HG03135 (cell line): Measurements from ENCODE around the gene CAMSAP1.

Experiments
- ATAC-seq: cut with Tn5 transposase; IDR thresholded peaks from one replicate; pipeline ENCODE4 v1.9.1; 2021; ENCODE audit warnings: mild to moderate bottlenecking, moderate library complexity; ENCODE audit not compliant: unreplicated experiment

The CAMSAP1 gene

DNA sequence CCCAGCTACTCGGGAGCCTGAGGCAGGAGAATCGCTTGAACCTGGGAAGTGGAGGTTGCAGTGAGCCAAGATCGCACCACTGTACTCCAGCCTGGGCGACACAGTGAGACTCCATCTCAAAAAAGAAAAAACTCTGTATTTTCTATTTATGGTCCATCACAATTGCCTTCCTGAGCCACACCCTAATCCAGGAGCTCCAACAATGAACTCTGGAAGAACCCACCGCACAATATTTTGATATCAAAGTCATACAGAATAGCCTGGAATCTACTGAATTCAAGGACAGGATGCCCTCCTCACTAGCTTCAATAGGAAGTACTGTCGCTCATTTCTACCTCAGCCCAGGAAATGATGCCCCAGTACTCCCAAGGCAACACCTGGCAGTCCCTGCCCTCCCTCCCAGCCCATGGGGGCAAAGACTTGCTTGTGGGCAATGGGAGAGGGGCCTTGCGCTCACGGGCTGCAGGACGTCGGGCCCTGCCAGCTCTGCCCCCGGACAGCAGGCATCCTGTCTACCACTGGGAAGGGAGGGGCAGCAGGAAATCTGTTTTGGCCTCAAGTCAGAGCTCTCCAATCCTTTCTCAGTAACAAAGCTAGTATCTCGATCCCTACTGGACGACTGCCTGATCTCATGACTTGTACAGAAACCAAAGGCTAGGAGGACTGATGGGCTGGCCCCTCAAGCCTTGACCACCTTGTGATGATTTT, 34.1 kb upstream of the CAMSAP1 start:
- no peak for ATAC-seq

DNA sequence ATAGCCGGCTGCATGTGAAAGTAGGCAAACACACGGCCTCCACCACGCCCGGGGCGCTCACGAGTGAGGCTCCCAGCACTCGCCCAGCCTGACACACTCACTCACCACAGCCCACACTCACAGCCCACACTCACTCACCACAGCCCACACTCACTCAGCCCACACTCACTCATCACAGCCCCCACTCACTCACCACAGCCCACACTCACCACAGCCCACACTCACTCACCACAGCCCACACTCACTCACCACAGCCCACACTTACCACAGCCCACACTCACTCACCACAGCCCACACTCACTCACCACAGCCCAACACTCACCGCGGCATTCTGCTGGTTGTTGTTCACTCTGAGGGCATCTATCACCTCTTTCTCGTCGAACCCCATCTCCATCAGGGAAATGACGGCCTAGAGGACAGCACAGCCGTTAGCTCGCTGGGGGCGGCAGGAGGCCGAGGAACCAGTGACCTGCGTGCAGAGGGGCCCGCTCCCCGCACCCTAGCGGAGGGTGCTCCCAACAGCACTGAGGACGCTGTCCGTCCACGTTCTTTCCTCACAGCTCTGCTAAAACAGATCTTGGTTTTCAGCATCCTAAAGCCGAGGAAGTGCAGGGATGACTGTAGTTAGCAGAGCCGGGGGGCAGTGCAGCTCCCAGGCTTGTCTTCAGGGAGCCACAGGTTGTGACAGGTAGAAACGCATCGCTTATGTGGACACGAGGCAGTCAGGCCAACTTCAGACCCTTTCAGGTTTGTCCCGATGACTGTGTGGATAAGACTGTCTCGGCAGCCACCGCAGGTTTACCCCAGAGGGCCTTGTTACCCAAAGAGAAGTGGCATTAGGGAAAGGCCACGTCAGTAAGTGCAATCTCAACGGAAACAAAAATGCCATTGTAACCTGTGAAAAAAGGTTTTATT, 32.3 kb upstream of the CAMSAP1 start:
- no peak for ATAC-seq

DNA sequence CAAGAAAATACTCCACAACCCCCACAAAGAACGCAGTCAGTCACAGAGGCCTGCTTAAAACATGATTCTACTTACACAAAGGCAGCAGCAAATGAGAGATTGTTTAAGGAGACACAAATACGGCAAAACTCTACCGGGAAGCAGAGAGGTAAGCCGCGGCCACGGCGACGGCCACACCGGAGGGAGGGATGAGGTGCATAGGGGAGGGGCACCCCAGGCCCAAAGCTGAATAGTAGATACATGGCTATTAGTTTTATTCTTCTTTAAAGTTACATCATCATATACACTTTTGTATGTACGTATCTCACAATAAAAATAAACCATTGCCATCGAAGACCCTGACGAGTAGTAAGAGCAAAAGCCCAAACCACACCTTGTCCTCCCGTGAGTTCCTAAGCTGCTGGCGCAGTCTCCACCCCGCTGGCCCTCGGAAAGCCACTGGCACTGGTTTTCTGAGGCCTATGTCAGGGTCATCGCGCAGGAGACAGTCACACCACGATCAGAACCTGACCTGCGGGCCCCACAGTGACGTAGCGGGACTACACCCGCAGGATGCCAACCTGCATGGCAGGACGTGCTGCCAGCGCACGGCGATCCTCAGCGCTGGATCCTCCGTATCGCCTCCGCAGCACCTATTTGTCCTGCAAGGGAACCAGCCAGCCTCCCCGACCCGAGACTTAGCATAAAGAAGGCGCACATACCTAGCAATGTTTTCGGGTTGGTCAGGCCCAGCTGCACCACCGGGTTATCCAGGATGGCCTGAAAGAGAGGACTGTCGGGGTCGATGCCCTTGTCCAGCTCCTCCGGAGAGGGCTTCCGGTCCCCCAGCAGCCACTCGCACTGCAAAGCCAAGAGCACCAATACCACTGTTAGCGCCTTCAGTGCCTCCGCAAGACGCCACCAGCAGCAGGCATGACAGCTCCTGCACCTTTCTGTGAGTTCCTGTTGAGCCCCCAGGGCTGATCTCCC, 30.5 kb upstream of the CAMSAP1 start:
- ATAC-seq, result no peak

DNA sequence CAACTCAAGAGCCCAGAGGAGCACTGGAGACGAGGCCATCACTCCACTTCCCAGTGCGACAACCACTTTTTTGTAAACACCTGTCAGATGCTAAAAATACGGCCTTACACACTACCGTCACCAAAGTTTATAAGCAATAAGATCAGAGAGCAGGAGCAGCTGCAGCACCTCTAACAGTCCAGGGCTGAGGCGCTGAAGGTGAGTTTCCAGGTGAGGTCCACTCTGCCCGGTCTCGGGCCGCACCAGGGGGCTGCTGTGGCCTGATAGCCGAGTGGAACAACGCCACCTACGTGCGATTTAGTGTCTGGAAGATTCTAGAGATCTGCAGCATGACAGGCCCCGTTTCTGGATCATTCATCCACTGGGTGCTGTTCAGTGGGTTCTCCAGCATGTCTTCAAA, 25.8 kb upstream of the CAMSAP1 start:
- ATAC-seq, result no peak

DNA sequence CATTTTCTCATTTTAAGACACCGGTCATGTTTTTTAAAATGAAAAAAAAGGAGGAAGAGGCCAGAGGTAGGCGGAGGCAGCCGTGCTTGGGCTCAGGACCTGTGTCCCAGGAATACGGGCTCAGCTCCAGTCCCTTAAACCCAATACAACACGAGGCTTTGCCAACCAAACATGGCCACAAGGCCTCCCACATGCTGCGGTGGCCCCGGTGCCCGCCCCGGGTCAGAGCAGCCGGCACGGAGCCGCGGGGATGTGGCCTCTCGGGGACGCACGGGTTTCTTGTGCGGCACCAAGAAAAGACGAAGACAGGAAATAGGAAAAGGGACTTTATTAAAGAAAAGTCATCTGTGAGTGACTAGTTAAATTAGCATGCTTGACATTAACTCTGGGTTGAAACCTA, 25.3 kb upstream of the CAMSAP1 start:
- no peak for ATAC-seq

DNA sequence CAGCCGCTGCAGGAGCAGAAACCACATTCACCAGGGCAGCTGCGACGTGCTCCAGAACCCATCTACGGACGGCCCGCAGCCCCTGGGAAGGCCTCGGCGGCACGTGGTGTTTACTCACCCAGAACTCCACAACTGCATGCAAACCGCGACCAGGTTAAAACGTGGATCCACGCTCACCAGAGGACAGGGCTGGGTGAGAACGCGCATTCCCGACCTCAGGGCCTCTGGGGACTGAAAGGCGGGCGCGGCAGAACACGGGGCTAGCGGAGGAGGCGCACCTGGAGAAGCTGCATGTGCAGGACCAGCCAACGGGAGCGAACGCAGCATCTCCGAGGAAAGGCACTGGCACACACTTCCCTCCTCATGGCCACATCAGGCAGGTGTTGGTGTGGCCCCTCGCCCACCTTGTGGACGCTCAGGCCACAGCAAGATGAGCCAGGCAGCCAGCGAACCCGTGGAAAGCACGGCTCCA, 24.0 kb upstream of the CAMSAP1 start:
- ATAC-seq, result no peak

DNA sequence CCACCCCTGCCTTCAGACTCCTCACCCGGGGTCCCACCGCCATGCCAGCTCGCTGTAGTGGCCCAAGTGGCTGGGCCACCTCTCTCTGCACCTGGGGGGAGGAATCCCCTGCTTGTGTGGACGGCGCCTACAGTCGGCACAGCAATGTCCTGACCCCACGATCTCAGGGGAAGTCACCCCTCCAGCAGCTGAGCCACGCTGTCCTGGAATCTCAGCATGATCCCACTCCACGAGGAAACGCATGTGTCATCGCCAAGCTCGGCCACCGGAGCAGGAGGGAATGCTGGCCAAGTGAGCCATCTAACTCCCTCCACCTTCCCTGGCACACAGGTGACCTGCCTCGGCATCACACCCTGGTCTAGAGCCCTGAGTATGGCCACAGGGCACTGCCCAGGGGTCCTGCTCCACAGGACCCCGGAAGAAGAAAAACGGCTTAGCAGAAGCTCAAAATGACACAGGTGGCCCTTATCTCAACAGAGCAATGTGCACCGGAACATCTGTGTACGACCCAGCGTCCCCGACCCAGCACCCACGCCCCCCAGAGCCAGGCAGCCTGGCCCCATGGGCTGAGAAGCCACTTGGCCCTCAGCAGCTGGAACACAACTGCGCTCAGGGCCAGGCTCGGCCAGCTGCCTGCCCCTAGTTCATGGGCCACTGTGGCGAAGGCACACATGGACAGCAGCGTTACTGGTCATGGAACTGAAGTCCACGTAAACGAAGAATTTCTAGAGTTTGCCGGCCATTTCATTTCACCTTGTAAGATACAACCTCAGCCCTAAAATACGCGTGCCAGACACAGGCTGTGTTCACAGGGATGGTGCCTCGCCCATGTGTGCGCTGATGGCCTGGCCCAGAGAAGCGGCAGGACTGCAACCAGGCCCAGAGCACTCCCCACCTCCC, 23.4 kb upstream of the CAMSAP1 start:
- ATAC-seq, result no peak

DNA sequence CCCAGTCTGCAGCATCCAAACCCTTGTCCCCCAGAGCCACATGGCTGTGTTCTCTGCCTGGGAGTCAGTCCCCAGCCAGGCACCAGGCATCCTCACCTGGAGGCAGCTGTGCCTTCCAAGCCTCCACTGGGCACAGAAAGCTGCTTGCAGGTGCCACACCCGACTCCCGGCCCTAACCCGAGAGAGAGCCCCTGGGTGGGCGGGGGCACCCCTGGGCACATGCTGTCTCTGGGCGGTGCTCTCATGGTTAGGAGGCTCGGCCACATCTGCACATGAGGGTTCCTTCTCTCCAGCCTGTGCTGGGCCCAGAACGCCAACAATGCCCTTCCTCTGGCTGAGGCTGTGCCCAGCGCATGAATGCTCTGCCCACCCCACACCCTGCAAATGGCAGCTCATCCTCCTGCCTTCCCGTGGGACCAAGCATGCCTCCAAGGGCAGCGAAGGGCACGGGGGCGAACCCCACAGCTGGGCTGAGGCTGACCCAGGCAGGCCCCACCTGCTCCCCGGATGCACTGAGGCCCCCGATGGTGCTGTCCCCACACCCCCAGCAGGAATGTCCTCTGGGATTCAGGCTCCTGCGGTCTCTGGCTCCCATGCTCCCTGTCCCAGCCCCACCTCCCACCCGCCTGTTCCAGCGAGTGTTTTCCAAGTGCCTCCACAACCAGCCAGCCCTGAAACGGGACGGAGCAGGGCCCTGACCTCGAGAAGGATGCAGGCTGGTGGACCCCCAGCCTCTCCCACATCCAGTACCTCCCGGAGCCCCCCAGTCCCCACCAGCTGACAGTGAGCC, 22.5 kb upstream of the CAMSAP1 start:
- ATAC-seq, result no peak

DNA sequence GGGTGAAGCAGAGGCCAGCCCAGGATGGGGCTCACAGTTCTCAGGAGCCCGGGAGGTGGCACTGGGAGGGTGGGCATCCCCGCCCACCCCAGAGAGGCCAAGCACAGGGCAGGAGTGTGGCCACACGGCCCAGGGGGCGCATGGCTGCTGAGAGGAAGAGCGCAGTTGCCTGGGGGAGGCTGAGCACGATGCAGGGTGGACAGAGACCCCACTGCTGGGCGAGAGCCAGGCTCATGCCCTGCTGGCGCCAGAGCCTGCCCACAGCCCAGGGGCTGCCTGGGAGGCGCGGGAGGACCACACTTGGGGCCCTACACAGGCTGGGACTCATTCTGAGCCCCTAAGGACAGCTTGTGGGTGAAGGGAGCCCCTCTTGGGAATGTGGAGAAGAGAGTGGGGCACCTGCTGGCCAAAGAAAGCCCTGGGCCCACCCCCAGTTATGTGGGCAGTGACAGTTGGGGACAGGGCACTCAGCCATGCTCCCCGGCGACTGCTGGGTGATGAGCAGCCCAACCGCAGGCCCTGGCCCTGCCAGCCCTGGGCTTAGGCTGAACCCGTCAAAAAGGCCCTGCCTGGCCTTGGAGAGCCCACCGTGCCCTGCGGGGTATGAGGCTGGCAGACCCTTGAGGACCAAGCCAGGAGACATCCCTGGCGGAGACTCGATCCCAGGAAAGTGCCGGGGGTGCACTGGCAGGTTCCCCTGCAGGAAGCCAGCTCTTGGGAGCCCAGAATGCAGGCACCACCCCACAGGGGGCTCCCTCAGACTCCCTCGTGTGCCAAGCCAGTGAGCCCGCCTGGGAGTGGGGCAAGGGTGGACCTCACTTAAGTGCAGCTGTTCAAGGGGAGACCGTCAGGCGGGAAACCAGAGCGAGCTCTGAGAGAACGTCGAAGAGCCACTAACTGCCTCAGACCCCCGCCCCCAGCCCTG, 21.6 kb upstream of the CAMSAP1 start:
- ATAC-seq, result no peak

DNA sequence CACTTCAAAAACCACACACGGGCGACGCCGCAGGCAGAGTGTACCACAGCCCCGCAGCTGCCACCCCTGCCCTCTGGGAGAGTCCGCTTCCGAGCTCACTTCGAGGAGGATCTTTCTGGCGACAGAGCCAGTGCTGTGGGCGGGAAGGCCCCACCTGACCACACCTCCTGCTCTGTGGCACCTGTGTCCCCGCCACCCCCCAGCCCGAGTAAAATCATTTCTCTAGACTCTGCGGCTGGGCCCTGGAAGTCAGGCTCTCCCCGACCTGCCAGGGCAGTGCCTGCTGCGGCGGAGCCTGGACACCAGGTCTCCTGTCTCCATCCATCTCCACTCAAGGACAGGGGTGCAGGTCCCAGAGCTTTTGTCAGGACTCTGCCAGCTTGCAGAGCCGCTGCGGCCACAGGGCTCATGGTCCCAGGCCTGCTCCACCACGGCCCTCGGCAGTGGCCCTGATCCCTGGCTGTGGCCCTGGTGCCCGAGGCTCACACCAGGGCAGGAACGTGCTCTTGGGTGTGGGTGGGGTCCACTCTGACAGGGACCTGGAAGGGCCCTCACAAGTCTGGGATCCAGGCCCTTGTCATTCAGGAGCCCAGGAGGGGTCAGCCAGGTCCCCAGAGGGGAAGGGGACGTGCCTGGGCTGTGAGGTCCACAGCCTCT, 20.9 kb upstream of the CAMSAP1 start:
- no peak for ATAC-seq

DNA sequence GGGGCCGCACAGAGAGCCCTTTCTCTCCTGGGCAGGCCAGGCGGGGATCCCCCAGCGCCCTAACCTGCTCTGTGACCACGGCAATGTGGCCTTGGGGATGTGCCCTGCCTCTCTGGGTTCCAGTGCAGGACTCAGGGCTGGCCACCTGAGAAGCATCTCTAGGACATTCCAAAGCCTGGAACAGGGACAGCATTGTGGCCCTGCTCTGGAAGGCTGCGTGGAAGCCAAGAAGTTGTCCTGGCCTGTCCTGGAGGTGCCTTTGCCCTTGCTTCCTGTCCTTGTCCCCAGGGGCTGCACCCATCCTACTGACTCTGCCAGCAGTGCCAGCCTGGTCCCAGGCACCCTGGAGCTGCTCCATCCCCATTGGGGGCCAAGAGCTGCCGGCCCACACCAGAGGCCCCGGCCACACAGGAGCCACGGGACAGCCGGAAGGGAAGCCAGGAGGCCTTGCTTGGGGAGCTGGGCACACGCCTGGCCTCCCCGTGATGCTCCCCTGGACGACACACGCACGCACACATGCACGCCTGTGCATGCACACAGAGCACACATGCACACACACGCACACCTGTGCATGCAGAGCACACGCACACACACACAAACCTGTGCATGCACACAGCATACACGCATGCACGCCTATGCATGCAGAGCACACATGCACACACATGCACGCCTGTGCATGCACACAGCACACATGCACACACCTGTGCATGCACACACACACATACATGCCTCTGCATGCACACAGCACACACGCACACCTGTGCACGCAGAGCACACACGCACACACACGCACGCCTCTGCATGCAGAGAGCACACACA, 20.1 kb upstream of the CAMSAP1 start:
- no peak for ATAC-seq

DNA sequence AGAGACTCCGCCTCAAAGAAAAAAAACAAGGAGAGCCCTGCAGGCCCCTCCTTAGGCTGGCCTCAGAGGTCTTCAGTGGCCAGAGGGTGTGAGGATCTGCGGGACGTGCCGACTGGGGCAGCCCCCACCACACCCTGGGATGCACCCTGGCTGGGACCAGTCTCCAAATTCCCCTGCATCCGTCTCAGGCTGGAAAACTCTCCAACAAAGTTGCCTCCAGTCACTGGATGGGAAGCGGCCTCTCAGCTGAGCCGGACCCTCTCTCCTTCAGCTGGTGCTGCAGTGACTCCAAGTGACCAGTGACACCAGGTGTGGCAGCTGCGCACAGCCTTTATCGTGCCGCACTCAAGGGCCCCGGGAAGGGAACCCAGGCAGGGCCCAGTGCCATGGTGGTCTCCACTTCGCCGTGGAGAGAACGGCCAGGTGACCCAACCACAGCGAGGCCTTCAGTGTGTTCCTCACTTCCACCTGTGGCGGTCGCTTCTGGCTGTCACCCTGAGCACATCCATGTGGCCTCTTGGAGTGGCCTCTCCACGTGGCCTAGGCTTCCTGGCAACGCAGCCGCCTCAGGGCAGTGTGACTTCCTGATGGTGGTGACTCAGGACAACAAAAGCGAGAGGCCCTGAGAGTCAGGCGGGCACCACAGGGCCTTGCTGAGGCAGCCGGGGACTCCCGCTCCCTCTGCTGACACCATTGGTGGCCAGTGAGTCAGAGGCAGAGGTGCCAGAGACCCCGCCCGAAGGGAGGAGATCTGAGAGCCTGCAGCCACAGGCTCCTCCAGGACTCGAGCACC, 19.3 kb upstream of the CAMSAP1 start:
- no peak for ATAC-seq

DNA sequence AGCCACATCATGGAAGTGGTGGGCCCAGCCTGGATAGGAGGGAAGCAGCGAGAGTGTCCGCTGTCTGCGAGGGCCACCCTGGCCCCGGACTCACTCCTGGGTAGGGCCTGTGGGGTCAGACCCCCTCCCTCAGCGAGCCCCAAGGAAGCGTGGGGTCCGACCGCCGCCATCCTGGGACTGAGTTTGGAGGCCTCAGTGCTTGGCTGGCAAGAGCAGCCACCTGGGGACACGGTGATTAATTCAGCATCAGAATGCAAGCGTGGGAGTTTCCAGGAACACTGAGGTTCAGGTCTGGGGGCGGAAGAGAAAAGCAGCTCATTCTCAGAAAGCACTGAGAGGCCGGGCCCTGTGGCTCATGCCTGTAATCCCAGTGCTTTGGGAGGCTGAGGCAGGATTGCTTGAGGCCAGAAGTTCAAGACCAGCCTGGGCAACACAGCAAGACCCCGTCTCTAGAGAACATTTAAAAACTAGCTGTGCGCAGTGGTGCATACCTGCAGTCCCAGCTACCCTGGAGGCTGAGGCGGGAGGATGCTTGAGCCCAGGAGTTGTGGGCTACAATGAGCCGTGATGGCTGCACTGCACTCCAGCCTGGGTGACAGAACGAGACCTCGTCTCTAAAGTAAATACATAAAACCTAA, 18.3 kb upstream of the CAMSAP1 start:
- ATAC-seq, result no peak

DNA sequence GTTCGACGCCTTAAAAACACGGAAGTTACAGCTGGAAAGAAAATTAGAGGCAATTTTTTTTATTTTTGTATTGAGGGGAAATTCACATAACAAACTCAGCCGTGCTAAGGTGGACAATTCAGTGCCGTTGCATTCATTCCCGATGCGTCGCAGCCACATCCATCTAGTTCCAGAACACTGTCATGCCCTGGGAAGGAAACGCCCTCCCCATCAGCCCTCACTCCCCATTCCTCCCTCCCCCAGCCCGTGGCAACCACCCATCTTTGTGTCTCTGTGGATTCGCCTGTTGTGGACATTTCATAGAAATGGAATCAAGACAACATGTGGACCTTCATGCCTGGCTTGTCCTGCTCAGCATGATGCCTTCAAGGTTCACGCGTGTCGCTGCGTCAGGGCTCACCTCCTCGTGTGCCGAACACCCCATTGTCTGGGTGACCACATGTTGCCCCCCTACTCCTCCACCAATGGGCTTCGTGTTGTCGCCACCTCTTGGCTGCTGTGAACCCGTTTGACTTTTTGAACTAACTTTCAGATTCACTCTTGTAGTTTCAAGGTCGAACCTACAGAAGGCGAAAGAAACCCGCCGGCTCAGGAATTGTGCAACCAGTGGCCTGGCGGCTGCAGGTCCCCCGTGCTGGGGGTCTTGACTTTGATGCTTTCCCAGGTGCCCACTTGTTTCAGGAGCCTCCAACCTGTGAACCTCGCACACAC, 17.4 kb upstream of the CAMSAP1 start:
- no peak for ATAC-seq

DNA sequence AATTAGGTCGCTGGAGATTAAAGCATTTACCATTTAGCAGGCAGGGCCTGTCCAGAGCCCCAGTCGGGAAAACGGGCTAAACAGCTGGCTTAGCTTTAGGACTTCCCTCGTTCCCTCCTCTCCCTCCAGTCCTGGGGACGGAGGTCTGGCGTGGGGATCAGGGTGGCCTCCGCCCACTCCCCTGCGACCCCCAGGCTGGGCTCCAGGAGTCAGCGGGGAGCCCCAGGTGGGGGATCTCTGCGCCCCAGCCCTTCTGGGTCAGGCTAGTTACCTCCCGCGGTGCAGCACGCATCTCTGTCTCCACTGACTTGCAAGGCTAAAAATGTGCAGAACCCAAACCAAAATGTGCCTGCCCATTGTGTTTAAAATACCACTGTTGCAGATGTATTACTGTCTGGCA, 16.2 kb upstream of the CAMSAP1 start:
- ATAC-seq, result no peak
